H9 (cell line): ENCODE results near the gene SHC4. TPM values are rescaled to one million over a fixed set of nuclear protein-coding genes. Genes with fewer than 3 reads are reported as not detected.

Source experiments
- DNase-seq: peaks from one replicate; pipeline ENCODE4 v3.0.0-alpha.2; 2017
- H2AFZ ChIP-seq: one replicate; pipeline ENCODE4 v1.6.1; 2013; ENCODE audit warnings: mild to moderate bottlenecking, low read length, control low read depth, moderate library complexity
- H2AK5ac ChIP-seq: 2 replicates; pipeline ENCODE4 v1.6.1; 2013; ENCODE audit warnings: low read length, control low read depth, mixed read lengths; ENCODE audit not compliant: insufficient read length
- H2BK120ac ChIP-seq: one replicate; pipeline ENCODE4 v1.6.1; 2013; ENCODE audit warnings: low read depth, mild to moderate bottlenecking, low read length, control low read depth, inconsistent platforms; ENCODE audit not compliant: poor library complexity, severe bottlenecking
- H2BK12ac ChIP-seq: 2 replicates; pipeline ENCODE4 v1.6.1; 2013; ENCODE audit warnings: low read length, control low read depth, mixed read lengths, low read depth; ENCODE audit not compliant: insufficient read length
- H2BK15ac ChIP-seq: 2 replicates; pipeline ENCODE4 v1.6.1; 2013; ENCODE audit warnings: low read depth, low read length, control low read depth
- H2BK20ac ChIP-seq: one replicate; pipeline ENCODE4 v1.6.1; 2013; ENCODE audit warnings: low read depth, mild to moderate bottlenecking, low read length, control low read depth, inconsistent platforms; ENCODE audit not compliant: poor library complexity, severe bottlenecking
- H2BK5ac ChIP-seq: 2 replicates; pipeline ENCODE4 v1.6.1; 2013; ENCODE audit warnings: low read length, control low read depth, mixed read lengths; ENCODE audit not compliant: insufficient read length
- H3K14ac ChIP-seq: 2 replicates; pipeline ENCODE4 v1.6.1; 2013; ENCODE audit warnings: low read length, control low read depth; ENCODE audit not compliant: insufficient read depth
- H3K18ac ChIP-seq: 2 replicates; pipeline ENCODE4 v1.6.1; 2013; ENCODE audit warnings: low read depth, mild to moderate bottlenecking, mixed read lengths, low read length, control low read depth; ENCODE audit not compliant: insufficient read length
- H3K23ac ChIP-seq: 2 replicates; pipeline ENCODE4 v1.6.1; 2013; ENCODE audit warnings: low read length, control low read depth, mixed read lengths, low read depth; ENCODE audit not compliant: insufficient read length
- H3K23me2 ChIP-seq: 2 replicates; pipeline ENCODE4 v1.6.1; 2013; ENCODE audit warnings: low read depth, mild to moderate bottlenecking, mixed read lengths, low read length, control low read depth; ENCODE audit not compliant: insufficient read length, poor library complexity, severe bottlenecking
- H3K27ac ChIP-seq: 2 replicates; pipeline ENCODE4 v1.5.1; 2013; ENCODE audit warnings: low read length, control low read depth, mixed read lengths, low read depth; ENCODE audit not compliant: insufficient read length
- H3K27me3 ChIP-seq: 2 replicates; pipeline ENCODE4 v1.6.1; 2013; ENCODE audit warnings: low read length, control low read depth, inconsistent platforms; ENCODE audit not compliant: insufficient read depth
- H3K4ac ChIP-seq: 2 replicates; pipeline ENCODE4 v1.6.1; 2013; ENCODE audit warnings: low read depth, mild to moderate bottlenecking, control low read depth, inconsistent platforms, low read length, moderate library complexity
- H3K4me1 ChIP-seq: 2 replicates; pipeline ENCODE4 v1.6.1; 2013; ENCODE audit warnings: low read length, control low read depth, inconsistent platforms; ENCODE audit not compliant: insufficient read depth
- H3K4me2 ChIP-seq: 2 replicates; pipeline ENCODE4 v1.6.1; 2013; ENCODE audit warnings: low read length, control low read depth, mixed read lengths; ENCODE audit not compliant: insufficient read length, insufficient read depth
- H3K56ac ChIP-seq: 2 replicates; pipeline ENCODE4 v1.6.1; 2013; ENCODE audit warnings: low read depth, mild to moderate bottlenecking, mixed read lengths, low read length, control low read depth; ENCODE audit not compliant: insufficient read length
- H3K79me1 ChIP-seq: 2 replicates; pipeline ENCODE4 v1.6.1; 2013; ENCODE audit warnings: low read depth, mild to moderate bottlenecking, moderate library complexity, low read length, control low read depth, inconsistent platforms; ENCODE audit not compliant: insufficient read depth, poor library complexity, severe bottlenecking
- H3K79me2 ChIP-seq: 2 replicates; pipeline ENCODE4 v1.6.1; 2013; ENCODE audit warnings: low read length, control low read depth, inconsistent platforms; ENCODE audit not compliant: insufficient read depth
- H3K9ac ChIP-seq: 2 replicates; pipeline ENCODE4 v1.6.1; 2013; ENCODE audit warnings: low read length, control low read depth, mixed read lengths; ENCODE audit not compliant: insufficient read length; ENCODE audit errors: extremely low read depth
- H3K9me3 ChIP-seq: one replicate; pipeline ENCODE4 v1.6.1; 2013; ENCODE audit warnings: low read depth, low read length, inconsistent platforms; ENCODE audit not compliant: control insufficient read depth
- H3T11ph ChIP-seq: one replicate; pipeline ENCODE4 v1.6.1; 2013; ENCODE audit warnings: mild to moderate bottlenecking, low read length, control low read depth, inconsistent platforms
- H4K20me1 ChIP-seq: one replicate; pipeline ENCODE4 v1.6.1; 2013; ENCODE audit not compliant: control insufficient read depth, insufficient read length, insufficient read depth
- H4K5ac ChIP-seq: 2 replicates; pipeline ENCODE4 v1.6.1; 2013; ENCODE audit warnings: low read depth, mild to moderate bottlenecking, mixed read lengths, low read length, control low read depth; ENCODE audit not compliant: insufficient read length
- H4K8ac ChIP-seq: replicated peaks from 2 replicates; pipeline ENCODE4 v1.6.1; 2013; ENCODE audit warnings: low read length, control low read depth, mixed read lengths, low read depth; ENCODE audit not compliant: insufficient read length
- H4K91ac ChIP-seq: 2 replicates; pipeline ENCODE4 v1.6.1; 2013; ENCODE audit warnings: low read depth, mild to moderate bottlenecking, moderate library complexity, mixed read lengths, low read length, control low read depth; ENCODE audit not compliant: insufficient read length
- H3K27ac Mint-ChIP-seq, 3 experiments: 2 replicates in 2 of 3; 3 replicates in 1 of 3; pipeline ENCODE4 v1.8.0; 2020 to 2021; ENCODE audit warnings: mixed read lengths in 3 of 3, mild to moderate bottlenecking in 1 of 3, moderate library complexity in 1 of 3
- H3K27me3 Mint-ChIP-seq: 2 replicates; pipeline ENCODE4 v1.8.0; 2021; ENCODE audit warnings: low read depth, mild to moderate bottlenecking, moderate library complexity, mixed read lengths
- H3K36me3 Mint-ChIP-seq, 3 experiments: 2 replicates in 2 of 3; 3 replicates in 1 of 3; pipeline ENCODE4 v1.8.0; 2020 to 2021; ENCODE audit warnings: low read depth in 3 of 3, mixed read lengths in 3 of 3; ENCODE audit not compliant: insufficient read depth in 1 of 3
- H3K4me1 Mint-ChIP-seq, 2 experiments: 2 replicates each; pipeline ENCODE4 v1.8.0; 2020; ENCODE audit warnings: mixed read lengths in 2 of 2
- H3K4me3 Mint-ChIP-seq, 2 experiments: 2 replicates in 1 of 2; 3 replicates in 1 of 2; pipeline ENCODE4 v1.8.0; 2020 to 2021; ENCODE audit warnings: mild to moderate bottlenecking in 2 of 2, mixed read lengths in 2 of 2, moderate library complexity in 1 of 2
- H3K9me3 Mint-ChIP-seq, 2 experiments: 2 replicates in 1 of 2; 3 replicates in 1 of 2; pipeline ENCODE4 v1.8.0; 2020; ENCODE audit warnings: mild to moderate bottlenecking in 2 of 2, mixed read lengths in 2 of 2, moderate library complexity in 1 of 2
- WGBS: extraction: QIAGEN DNeasy Blood & Tissue Kit; methylation state at CpG from one replicate; pipeline ENCODE4 v1.1.7; 2013; ENCODE audit warnings: missing lambda C conversion rate, low lambda C conversion rate, mixed read lengths; ENCODE audit not compliant: insufficient read length; ENCODE audit errors: extremely low coverage; 5-methylcytosine and 5-hydroxymethylcytosine counted together
- total RNA-seq: library from RNA; stranded (reverse); gene quantifications from 2 replicates; pipeline ENCODE4 v1.2.1, GENCODE V29; 2021
- TF ChIP-seq, protein P1 (sequence below): fragments of 200-600 bp; sonication (generic); conservative IDR thresholded peaks from 3 replicates; pipeline ENCODE4 v1.8.0; 2021; ENCODE audit warnings: antibody characterized with exemption, mild to moderate bottlenecking

Gene SHC4
- total RNA-seq, 1 experiment from 2014 or later = 0.26 TPM

DNA sequence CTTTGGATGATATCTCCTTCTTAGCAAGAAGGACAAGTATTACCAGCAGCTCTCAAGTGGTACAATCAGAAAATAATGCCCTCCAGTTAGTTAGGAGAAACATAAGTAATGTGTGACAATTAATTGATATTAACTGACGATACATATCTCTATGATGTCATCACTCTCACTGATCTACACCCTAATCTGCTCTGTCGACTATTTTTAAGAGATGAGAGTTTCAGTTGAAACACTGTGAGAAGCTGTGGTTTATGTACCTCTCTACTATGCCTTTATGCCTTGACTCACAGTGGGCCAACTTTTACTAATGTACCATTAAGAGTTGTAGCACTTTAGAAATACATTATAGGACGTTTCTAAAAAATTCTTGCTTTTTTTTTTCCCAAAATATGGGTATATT, 161.5 kb downstream of the SHC4 start:
- Mint-ChIP-seq H3K27me3 (no peaks in the 10 kb centered on the region), H3K36me3 (peaks cover 0 to 6% (median 3%) of the 10 kb centered on the region in 3 experiments; a peak in 5 of 7 replicates), H3K4me1 (peaks cover 20 to 48% of the 10 kb centered on the region in 2 experiments), H3K9me3 (no peaks in the 10 kb centered on the region), H3K4me3 (no peak overlapping the region), H3K27ac (no peak overlapping the region)
- no peak overlapping the region for H3K9ac ChIP-seq
- H3K4me1 ChIP-seq = peaks cover 2% of the 10 kb centered on the region; the same call in 1 of the 2 replicates
- H2AK5ac ChIP-seq = no peak overlapping the region
- no peaks in the 10 kb centered on the region for H3K23me2 ChIP-seq
- no peak overlapping the region for H2BK12ac ChIP-seq
- no peak overlapping the region for H3K14ac ChIP-seq
- H3K56ac ChIP-seq = no peak overlapping the region
- no peaks in the 10 kb centered on the region for H4K20me1 ChIP-seq
- H3K9me3 ChIP-seq = no peaks in the 10 kb centered on the region
- H3K23ac ChIP-seq = no peak overlapping the region
- H2AFZ ChIP-seq = no peak overlapping the region
- TF ChIP-seq, protein P1, sequence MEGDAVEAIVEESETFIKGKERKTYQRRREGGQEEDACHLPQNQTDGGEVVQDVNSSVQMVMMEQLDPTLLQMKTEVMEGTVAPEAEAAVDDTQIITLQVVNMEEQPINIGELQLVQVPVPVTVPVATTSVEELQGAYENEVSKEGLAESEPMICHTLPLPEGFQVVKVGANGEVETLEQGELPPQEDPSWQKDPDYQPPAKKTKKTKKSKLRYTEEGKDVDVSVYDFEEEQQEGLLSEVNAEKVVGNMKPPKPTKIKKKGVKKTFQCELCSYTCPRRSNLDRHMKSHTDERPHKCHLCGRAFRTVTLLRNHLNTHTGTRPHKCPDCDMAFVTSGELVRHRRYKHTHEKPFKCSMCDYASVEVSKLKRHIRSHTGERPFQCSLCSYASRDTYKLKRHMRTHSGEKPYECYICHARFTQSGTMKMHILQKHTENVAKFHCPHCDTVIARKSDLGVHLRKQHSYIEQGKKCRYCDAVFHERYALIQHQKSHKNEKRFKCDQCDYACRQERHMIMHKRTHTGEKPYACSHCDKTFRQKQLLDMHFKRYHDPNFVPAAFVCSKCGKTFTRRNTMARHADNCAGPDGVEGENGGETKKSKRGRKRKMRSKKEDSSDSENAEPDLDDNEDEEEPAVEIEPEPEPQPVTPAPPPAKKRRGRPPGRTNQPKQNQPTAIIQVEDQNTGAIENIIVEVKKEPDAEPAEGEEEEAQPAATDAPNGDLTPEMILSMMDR = no peak
- H3K27ac ChIP-seq = no peak overlapping the region
- no peaks in the 10 kb centered on the region for H3K79me2 ChIP-seq
- no peak overlapping the region for H3K4me2 ChIP-seq
- no peak overlapping the region for H2BK15ac ChIP-seq
- no peak overlapping the region for H3K18ac ChIP-seq
- no peak overlapping the region for H2BK20ac ChIP-seq
- no peak overlapping the region for H4K5ac ChIP-seq
- H3K27me3 ChIP-seq = no peaks in the 10 kb centered on the region
- no peak overlapping the region for H3K4ac ChIP-seq
- peaks cover 4% of the 10 kb centered on the region for H3K79me1 ChIP-seq
- WGBS = no CpG with 5 or more reads among the region's 3 CpGs
- H2BK5ac ChIP-seq = no peak overlapping the region
- no peak overlapping the region for H3T11ph ChIP-seq
- no peak for DNase-seq
- no peak overlapping the region for H4K8ac ChIP-seq
- H2BK120ac ChIP-seq = no peak overlapping the region
- no peak overlapping the region for H4K91ac ChIP-seq
